ENCODE data around the gene RD3L. TPM values are rescaled to one million over a fixed set of nuclear protein-coding genes. Genes with fewer than 3 reads are reported as not detected.

Gene RD3L
- total and polyA plus RNA-seq, 2 of the 13 experiments (the other 11 are each of a cell fraction or from before 2014, with no cell fraction given) = not detected

DNA sequence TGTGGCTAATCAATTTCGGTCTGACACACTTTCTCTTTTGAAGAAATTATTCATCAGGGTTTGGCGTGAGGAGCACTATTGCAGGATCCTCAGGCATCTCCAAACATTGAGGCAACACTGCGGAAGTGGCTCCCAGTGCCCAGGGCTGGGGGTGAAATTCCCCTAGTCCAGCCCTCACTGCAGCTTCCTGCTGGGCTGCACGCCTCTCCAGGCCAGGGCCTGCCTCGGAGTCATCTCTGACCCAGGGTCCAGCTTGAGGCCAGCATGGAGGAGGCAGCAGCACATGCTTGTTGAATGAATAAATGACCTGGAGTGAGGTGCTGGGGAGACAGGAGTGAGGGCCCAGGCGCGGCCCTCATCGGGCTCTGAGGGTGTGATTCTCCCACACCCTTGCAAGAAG, 50.1 kb downstream of the RD3L start (continued):
- TF ChIP-seq, protein P1, sequence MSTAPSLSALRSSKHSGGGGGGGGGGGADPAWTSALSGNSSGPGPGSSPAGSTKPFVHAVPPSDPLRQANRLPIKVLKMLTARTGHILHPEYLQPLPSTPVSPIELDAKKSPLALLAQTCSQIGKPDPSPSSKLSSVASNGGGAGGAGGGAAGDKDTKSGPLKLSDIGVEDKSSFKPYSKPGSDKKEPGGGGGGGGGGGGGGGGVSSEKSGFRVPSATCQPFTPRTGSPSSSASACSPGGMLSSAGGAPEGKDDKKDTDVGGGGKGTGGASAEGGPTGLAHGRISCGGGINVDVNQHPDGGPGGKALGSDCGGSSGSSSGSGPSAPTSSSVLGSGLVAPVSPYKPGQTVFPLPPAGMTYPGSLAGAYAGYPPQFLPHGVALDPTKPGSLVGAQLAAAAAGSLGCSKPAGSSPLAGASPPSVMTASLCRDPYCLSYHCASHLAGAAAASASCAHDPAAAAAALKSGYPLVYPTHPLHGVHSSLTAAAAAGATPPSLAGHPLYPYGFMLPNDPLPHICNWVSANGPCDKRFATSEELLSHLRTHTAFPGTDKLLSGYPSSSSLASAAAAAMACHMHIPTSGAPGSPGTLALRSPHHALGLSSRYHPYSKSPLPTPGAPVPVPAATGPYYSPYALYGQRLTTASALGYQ (CRISPR knock-in tag; IDR thresholded peaks at IDR 0.05) = no peak
- TF ChIP-seq, protein P2, sequence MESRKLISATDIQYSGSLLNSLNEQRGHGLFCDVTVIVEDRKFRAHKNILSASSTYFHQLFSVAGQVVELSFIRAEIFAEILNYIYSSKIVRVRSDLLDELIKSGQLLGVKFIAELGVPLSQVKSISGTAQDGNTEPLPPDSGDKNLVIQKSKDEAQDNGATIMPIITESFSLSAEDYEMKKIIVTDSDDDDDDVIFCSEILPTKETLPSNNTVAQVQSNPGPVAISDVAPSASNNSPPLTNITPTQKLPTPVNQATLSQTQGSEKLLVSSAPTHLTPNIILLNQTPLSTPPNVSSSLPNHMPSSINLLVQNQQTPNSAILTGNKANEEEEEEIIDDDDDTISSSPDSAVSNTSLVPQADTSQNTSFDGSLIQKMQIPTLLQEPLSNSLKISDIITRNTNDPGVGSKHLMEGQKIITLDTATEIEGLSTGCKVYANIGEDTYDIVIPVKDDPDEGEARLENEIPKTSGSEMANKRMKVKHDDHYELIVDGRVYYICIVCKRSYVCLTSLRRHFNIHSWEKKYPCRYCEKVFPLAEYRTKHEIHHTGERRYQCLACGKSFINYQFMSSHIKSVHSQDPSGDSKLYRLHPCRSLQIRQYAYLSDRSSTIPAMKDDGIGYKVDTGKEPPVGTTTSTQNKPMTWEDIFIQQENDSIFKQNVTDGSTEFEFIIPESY (CRISPR knock-in tag; IDR thresholded peaks at IDR 0.05) = no peak
- TF ChIP-seq KLF11 (CRISPR knock-in tag; IDR thresholded peaks at IDR 0.05) = no peak
- no peak for TF ChIP-seq ZNF746 (CRISPR knock-in tag; IDR thresholded peaks at IDR 0.05)
- TF ChIP-seq, protein P3, sequence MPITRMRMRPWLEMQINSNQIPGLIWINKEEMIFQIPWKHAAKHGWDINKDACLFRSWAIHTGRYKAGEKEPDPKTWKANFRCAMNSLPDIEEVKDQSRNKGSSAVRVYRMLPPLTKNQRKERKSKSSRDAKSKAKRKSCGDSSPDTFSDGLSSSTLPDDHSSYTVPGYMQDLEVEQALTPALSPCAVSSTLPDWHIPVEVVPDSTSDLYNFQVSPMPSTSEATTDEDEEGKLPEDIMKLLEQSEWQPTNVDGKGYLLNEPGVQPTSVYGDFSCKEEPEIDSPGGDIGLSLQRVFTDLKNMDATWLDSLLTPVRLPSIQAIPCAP (CRISPR knock-in tag; IDR thresholded peaks at IDR 0.05; ENCODE audit: low read depth) = no peak
- peak; percentile 50 for TF ChIP-seq CEBPG (CRISPR knock-in tag; IDR thresholded peaks at IDR 0.05)
- no peak for TF ChIP-seq ZNF124 (CRISPR knock-in tag; IDR thresholded peaks at IDR 0.05)
- TF ChIP-seq NFE2L1 (CRISPR knock-in tag; IDR thresholded peaks at IDR 0.05; ENCODE audit: borderline replicate concordance) = no peak
- no peak for TF ChIP-seq PHF8 (CRISPR knock-in tag; IDR thresholded peaks at IDR 0.05)
- no peak for TF ChIP-seq CREM (IDR thresholded peaks at IDR 0.05)
- TF ChIP-seq CREM (CRISPR knock-in tag; IDR thresholded peaks at IDR 0.05) = no peak
- TF ChIP-seq, protein P4, sequence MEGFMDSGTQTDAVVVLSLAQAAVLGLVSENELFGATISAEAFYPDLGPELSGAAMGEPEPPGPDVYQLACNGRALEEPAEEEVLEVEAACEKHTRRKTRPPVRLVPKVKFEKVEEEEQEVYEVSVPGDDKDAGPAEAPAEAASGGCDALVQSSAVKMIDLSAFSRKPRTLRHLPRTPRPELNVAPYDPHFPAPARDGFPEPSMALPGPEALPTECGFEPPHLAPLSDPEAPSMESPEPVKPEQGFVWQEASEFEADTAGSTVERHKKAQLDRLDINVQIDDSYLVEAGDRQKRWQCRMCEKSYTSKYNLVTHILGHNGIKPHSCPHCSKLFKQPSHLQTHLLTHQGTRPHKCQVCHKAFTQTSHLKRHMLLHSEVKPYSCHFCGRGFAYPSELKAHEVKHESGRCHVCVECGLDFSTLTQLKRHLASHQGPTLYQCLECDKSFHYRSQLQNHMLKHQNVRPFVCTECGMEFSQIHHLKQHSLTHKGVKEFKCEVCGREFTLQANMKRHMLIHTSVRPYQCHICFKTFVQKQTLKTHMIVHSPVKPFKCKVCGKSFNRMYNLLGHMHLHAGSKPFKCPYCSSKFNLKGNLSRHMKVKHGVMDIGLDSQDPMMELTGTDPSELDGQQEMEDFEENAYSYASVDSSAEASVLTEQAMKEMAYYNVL (CRISPR knock-in tag; IDR thresholded peaks at IDR 0.05; ENCODE audit: borderline replicate concordance) = no peak
- no peak for TF ChIP-seq MBD4 (IDR thresholded peaks at IDR 0.05; ENCODE audit: borderline replicate concordance, low read length)
- TF ChIP-seq, protein P5, sequence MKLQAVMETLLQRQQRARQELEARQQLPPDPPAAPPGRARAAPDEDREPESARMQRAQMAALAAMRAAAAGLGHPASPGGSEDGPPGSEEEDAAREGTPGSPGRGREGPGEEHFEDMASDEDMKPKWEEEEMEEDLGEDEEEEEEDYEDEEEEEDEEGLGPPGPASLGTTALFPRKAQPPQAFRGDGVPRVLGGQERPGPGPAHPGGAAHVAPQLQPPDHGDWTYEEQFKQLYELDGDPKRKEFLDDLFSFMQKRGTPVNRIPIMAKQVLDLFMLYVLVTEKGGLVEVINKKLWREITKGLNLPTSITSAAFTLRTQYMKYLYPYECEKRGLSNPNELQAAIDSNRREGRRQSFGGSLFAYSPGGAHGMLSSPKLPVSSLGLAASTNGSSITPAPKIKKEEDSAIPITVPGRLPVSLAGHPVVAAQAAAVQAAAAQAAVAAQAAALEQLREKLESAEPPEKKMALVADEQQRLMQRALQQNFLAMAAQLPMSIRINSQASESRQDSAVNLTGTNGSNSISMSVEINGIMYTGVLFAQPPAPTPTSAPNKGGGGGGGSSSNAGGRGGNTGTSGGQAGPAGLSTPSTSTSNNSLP (IDR thresholded peaks at IDR 0.05; ENCODE audit: low read depth, low read length) = no peak
- no peak for TF ChIP-seq DNMT1 (CRISPR knock-in tag; IDR thresholded peaks at IDR 0.05)
- no peak for TF ChIP-seq JARID2 (CRISPR knock-in tag; IDR thresholded peaks at IDR 0.05; ENCODE audit: insufficient replicate concordance)
- TF ChIP-seq, protein P6, sequence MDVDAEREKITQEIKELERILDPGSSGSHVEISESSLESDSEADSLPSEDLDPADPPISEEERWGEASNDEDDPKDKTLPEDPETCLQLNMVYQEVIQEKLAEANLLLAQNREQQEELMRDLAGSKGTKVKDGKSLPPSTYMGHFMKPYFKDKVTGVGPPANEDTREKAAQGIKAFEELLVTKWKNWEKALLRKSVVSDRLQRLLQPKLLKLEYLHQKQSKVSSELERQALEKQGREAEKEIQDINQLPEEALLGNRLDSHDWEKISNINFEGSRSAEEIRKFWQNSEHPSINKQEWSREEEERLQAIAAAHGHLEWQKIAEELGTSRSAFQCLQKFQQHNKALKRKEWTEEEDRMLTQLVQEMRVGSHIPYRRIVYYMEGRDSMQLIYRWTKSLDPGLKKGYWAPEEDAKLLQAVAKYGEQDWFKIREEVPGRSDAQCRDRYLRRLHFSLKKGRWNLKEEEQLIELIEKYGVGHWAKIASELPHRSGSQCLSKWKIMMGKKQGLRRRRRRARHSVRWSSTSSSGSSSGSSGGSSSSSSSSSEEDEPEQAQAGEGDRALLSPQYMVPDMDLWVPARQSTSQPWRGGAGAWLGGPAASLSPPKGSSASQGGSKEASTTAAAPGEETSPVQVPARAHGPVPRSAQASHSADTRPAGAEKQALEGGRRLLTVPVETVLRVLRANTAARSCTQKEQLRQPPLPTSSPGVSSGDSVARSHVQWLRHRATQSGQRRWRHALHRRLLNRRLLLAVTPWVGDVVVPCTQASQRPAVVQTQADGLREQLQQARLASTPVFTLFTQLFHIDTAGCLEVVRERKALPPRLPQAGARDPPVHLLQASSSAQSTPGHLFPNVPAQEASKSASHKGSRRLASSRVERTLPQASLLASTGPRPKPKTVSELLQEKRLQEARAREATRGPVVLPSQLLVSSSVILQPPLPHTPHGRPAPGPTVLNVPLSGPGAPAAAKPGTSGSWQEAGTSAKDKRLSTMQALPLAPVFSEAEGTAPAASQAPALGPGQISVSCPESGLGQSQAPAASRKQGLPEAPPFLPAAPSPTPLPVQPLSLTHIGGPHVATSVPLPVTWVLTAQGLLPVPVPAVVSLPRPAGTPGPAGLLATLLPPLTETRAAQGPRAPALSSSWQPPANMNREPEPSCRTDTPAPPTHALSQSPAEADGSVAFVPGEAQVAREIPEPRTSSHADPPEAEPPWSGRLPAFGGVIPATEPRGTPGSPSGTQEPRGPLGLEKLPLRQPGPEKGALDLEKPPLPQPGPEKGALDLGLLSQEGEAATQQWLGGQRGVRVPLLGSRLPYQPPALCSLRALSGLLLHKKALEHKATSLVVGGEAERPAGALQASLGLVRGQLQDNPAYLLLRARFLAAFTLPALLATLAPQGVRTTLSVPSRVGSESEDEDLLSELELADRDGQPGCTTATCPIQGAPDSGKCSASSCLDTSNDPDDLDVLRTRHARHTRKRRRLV (CRISPR knock-in tag; IDR thresholded peaks at IDR 0.05) = no peak
